ENCODE results near the gene TDG.
"Not testable (repeated sequence)": the region's sequence is repeated elsewhere in the genome, so short reads cannot be mapped to it uniquely, and the experiment has no call there.

The TDG gene

DNA sequence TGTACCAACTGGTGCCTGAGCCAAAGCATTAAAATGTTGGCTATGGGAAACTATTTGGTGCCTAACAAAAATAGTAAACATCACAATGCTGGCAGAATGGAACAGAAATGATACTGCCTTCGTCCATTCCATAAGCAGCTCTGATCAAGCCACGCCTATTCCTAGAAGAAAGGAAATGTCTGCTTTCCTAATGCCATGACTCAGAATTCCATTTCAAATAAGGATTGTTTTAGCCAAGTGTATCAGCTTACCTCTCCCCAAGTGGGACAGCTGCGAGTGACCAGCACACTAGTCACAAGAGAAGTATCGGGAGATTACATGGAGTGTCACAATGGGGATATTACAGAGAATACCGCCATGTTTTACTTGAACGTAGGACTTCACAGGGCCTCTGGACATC lies 45.6 kb downstream of the TDG start:
- TF ChIP-seq, protein P1, sequence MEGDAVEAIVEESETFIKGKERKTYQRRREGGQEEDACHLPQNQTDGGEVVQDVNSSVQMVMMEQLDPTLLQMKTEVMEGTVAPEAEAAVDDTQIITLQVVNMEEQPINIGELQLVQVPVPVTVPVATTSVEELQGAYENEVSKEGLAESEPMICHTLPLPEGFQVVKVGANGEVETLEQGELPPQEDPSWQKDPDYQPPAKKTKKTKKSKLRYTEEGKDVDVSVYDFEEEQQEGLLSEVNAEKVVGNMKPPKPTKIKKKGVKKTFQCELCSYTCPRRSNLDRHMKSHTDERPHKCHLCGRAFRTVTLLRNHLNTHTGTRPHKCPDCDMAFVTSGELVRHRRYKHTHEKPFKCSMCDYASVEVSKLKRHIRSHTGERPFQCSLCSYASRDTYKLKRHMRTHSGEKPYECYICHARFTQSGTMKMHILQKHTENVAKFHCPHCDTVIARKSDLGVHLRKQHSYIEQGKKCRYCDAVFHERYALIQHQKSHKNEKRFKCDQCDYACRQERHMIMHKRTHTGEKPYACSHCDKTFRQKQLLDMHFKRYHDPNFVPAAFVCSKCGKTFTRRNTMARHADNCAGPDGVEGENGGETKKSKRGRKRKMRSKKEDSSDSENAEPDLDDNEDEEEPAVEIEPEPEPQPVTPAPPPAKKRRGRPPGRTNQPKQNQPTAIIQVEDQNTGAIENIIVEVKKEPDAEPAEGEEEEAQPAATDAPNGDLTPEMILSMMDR (IDR thresholded peaks at IDR 0.05; ENCODE audit: low read depth, low read length, missing control alignments) = no peak
- DNase-seq (ENCODE audit: extremely low read depth, low read depth) = peak; percentile 70
- no peak overlapping the region for H3K4me3 ChIP-seq (replicated peaks; ENCODE audit: low read depth, low read length)

DNA sequence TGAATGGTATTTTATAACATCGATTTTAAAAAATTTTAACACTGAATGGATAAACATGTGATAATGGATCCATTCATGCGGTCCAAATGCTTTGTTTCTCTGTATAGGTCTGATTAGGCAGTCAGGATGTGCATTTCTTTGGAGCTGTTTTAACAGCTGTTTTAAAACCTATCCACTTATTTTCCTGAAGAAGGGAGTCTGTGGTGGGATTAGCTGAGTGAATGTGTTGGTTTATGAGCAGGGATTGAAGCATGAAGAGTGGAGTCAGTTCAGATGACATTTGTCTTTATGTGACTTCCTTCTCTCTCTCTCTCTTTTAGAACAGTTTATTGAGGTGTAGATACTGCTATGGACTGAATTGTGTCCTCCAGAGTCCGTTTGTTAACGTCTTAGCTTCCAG lies 46.7 kb downstream of the TDG start:
- H3K4me3 ChIP-seq (replicated peaks; ENCODE audit: low read depth, low read length) = no peak overlapping the region
- DNase-seq (ENCODE audit: extremely low read depth, low read depth) = no peak
- TF ChIP-seq, protein P1 (IDR thresholded peaks at IDR 0.05; ENCODE audit: low read depth, low read length, missing control alignments) = no peak

DNA sequence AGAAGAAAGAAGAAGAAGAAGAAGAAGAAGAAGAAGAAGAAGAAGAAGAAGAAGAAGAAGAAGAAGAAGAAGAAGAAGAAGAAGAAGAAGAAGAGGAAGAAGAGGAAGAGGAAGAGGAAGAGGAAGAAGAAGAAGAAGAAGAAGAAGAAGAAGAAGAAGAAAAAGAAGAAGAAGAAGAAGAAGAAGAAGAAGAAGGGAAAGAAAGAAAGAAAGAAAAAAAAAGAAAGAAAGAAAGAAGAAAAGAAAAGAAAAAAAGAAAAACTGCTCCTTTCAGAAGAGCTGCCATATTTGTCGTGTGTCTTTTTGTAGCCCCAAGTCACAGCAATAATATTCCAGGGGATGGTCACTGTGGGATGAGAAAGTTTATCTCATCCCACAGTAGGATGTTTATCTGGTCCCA lies 56.2 kb downstream of the TDG start:
- H3K4me3 ChIP-seq (replicated peaks; ENCODE audit: low read depth, low read length); DNase-seq (ENCODE audit: extremely low read depth, low read depth): not testable (repeated sequence)

DNA sequence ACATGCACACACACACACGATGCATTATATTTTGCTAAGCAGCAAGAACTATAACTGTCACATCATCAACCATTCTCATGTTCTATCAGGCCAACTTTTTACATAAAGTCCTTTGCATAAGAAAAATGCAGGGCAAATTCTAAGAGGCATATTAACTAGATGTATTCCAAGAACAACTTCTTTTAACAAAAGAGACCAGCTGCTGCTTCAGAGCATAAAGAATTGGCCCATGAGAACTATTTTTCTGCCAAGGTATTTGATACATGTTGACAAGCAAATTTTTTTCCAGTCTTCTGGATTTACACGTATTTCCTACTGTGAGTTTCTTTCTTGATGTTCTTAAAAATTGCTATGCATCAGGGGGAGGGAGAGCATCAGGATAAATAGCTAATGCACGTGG lies 57.1 kb downstream of the TDG start:
- DNase-seq (ENCODE audit: extremely low read depth, low read depth) = no peak
- TF ChIP-seq, protein P1 (IDR thresholded peaks at IDR 0.05; ENCODE audit: low read depth, low read length, missing control alignments) = no peak
- no peak overlapping the region for H3K4me3 ChIP-seq (replicated peaks; ENCODE audit: low read depth, low read length)

DNA sequence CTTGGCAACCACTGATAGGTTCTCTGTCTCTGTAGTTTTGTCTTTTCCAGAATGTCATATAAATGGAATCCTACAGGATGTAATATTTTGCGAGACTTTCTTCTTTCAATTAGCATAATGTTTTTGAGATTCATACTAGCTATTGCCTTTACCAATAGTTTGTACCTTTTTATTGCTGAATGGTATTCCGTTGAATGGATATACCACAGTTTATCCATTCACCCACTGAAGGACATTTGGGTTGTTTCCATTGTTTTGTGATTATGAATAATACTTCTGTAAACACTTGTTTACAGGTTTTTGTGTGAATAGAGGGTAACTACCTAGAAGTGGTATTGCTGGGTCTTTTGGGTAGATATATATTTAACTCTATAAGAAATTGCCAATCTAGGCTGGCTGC lies 58.0 kb downstream of the TDG start:
- H3K4me3 ChIP-seq (replicated peaks; ENCODE audit: low read depth, low read length) = no peak overlapping the region
- TF ChIP-seq, protein P1 (IDR thresholded peaks at IDR 0.05; ENCODE audit: low read depth, low read length, missing control alignments) = no peak
- DNase-seq (ENCODE audit: extremely low read depth, low read depth) = no peak

DNA sequence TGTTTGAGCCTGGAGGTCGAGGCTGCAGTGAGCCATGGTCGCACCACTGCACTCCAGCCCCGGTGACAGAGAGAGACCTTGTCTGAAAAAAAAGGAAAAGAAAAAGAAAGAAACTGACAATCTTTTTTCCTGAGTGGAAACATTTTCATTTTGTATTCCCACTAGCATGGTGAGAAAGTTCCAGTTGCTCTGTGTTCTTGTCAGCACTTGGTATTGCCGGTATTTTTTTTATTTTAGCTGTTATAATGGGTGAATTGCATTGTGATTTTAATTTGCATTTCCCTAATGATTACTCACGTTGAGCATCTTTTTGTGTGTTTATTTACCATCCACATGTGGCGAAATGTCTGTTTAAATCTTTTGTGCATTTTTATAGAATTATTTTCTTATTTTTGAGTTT lies 58.7 kb downstream of the TDG start:
- TF ChIP-seq, protein P1 (IDR thresholded peaks at IDR 0.05; ENCODE audit: low read depth, low read length, missing control alignments) = no peak
- DNase-seq (ENCODE audit: extremely low read depth, low read depth) = no peak
- H3K4me3 ChIP-seq (replicated peaks; ENCODE audit: low read depth, low read length) = no peak overlapping the region

DNA sequence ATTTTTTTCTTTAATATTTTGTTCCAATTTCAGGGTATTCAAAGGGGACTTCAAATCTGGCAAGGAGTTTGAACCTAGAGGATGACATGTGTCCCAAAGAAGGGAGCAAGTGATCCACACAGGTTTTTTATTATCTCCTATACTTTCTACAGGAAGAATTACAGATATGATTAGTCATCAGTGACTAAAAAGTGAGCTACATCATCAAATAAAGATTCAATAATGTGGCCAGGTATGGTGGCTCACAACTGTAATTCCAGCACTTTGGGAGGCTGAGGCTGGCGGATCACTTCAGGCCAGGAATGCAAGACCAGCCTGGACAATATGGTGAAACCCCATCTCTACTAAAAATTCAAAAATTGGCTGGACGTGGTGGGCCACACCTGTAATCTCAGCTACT lies 60.1 kb downstream of the TDG start:
- DNase-seq (ENCODE audit: extremely low read depth, low read depth) = no peak
- TF ChIP-seq, protein P1 (IDR thresholded peaks at IDR 0.05; ENCODE audit: low read depth, low read length, missing control alignments) = no peak

More for the DNA sequence above, 60.1 kb downstream of the TDG start:
- no peak overlapping the region for H3K4me3 ChIP-seq (replicated peaks; ENCODE audit: low read depth, low read length)

Data from HFF-Myc (cell line).